HG03064 (cell line): Measurements from ENCODE around the gene TIGIT.

ENCODE experiments used
- ATAC-seq: cut with Tn5 transposase; IDR thresholded peaks from one replicate; pipeline ENCODE4 v1.9.1; 2021; ENCODE audit warnings: low read depth; ENCODE audit not compliant: unreplicated experiment

The TIGIT gene

DNA sequence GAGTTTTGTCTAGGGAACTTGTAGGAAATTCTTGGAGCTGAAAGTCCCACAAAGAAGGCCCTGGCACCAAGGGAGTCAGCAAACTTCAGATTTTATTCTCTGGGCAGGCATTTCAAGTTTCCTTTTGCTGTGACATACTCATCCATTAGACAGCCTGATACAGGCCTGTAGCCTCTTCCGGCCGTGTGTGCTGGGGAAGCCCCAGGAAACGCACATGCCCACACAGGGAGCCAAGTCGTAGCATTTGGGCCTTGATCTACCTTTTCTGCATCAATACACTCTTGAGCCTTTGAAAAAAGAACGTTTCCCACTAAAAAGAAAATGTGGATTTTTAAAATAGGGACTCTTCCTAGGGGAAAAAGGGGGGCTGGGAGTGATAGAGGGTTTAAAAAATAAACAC lies 15.0 kb downstream of the TIGIT start:
- peak; percentile 82 for ATAC-seq

DNA sequence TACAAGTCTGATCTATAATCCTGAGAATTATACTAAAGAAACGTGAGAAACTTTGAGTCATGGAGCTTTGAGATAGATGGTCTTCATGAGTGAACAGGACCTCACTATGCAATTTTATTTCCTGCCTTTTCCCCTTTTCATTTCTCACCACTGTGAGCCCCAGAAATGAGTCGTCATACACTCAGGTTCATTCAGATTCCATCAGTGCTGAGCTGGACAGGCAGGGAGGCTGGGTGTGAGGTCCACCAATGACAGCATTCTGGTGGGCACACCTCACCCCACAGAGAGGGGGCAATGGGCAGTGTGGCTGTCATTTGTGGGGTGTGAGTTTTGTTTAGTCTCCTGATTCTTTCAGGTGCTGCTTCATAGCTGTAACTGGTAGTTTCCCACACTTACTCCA lies 16.9 kb downstream of the TIGIT start:
- no peak for ATAC-seq

DNA sequence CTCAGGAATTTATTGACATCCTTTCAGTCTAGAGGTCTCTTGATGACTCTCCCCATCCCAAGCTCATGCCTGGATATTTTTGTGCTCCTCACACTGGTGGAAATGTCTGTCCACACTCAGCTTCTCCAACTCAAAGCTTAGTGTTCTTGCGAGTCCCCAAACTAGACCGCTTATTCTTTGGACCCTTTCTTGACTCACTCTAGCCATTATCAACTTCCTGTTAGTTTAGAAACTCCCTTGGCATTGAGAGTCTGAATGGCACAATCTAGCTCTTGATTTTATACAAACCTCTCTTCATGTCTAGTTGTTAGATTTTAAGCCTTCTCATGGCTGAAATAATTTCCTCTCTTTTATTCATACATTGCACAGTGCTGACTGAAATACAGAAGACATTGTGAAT lies 19.6 kb downstream of the TIGIT start:
- ATAC-seq, result no peak

DNA sequence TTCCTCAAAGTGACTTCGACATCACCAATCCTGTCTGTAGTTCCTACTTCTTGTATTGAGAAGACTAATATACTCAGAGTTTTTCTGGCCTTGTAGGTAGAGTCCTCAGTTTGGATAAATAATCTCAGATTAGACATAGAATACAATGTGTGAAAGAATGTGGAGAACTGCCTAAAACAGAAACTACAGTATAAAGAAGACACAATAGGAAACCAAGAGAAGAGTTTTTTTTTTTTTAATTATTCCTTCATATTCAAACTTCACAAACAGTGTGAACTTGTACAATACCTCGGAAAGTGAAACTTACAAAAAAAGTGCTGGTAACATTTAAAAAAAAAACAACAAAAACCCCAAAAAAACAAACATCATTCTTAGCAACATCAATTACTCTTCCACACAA lies 20.5 kb downstream of the TIGIT start:
- ATAC-seq, result no peak

DNA sequence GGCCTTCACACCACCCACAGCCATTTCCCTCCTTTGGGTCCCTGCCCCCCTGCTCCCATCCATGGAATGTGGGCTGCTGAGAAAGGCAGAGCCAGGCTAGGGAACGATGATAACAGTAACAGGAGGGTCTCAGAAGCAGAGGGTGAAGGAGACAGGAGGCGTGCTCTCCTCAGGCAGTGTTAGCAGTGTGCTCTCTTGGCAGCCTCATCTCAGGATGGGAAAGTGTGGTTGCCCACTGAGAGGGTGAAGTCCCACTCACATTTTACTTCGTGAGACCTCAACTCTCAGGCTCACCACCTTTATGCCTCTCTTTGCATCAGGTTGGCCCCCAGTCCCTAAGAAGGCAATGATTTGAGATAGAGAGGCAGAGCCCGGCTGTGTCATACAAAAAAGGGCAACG lies 24.5 kb downstream of the TIGIT start:
- no peak for ATAC-seq

DNA sequence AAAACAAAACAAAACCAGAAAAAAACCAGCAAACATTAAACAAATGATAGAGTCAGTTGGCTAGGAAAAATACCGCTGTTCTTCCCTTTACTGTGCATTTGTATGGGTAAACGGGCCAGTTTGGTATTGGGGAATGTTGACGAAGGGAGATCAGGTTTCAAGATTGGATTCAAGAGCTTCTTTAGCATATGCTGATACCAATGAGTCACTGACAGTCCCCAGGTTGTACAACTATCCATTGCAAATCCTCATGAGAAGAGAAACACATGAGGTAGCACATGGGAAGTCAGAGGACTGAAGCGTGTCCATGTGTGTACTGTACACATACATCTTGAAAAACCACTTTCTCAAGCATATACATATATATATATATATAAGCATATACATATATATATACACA lies 25.6 kb downstream of the TIGIT start:
- no peak for ATAC-seq

DNA sequence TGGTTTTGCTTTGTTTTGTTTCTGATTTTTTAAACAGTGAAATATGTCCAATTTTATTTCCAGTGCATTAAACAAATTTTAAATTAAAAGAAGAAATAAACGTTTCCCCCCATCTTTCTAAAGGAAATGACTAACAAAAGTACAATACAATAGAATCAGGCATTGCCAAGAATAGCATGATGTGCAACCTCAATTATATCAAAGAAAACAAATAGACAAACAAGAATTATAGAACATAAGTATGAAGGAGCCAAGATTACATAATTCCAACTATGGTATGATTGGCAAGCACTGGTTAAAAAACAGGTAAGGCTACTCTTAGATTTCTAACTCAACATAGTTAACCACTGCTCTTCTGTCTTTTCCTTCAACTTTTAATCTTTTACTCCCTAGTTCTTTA lies 26.4 kb downstream of the TIGIT start:
- ATAC-seq, result no peak

DNA sequence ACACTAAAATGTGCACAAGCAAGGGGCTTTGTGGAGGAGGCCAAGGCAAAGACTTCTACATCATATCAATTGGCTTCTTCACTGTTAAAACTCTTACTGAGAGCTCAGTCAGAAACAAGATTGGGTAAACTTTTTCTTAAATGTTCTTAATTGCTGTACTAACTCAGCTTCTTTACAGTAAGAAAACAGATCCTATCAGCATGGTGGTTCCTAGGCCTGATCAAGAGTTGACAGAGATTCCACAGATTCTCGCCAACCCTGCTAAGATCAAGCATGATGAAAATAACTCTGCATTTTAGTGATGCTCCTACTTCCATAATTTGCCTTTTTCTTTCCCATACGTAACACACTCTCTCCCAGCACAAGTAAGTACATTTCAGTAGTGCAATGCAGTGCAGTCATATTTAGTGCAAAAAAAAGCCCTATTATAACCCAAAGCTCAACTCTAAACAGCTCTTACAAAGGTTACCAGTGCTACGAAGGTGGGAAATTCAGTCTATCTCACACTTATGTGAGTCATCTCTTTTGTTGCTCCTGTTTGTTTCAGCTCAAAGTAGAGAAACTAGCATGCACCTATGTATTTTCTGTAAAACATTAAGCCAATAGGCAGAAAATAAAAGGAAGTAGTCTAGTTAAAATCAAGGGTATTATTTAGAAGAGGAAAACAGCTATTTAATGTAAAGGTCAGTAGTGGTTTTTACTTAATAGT lies 29.9 kb downstream of the TIGIT start:
- ATAC-seq, result no peak

DNA sequence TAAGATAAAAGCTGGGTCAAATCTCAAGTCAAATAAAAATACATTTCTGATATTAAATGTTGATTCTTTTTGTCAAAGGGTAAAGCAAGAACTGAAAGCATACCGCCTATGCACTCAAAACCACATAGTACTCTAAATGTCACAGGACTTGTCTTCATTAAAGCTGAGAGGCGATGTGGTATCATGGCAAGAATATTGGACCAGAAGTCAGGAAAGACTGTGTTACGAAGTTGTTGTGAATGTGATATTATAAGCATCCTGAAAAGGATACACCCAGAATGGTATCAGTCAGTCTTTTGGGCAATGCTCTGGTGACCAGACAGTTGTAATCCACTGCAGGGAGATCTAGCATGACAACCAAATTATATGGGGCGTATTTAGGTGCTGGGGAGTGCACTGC lies 33.8 kb downstream of the TIGIT start:
- ATAC-seq, result no peak

DNA sequence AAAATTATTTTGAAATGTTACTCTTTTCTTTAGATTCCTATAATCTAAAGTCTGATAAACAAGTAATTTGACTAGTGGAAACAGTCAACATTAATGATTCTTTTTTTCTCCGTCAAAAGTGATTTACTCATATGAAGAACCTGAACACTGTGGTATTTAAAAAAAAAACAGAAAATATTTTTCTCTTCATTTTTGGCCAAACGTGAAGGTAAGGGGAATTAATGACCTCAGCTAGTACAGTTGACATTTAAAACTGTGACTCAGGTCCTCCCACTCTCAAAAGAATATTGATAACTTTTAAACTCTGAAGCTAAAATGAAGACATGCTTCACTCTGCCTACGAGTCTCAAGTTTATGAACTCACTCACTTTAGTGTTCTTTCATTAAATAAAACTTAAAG lies 34.5 kb downstream of the TIGIT start:
- no peak for ATAC-seq

DNA sequence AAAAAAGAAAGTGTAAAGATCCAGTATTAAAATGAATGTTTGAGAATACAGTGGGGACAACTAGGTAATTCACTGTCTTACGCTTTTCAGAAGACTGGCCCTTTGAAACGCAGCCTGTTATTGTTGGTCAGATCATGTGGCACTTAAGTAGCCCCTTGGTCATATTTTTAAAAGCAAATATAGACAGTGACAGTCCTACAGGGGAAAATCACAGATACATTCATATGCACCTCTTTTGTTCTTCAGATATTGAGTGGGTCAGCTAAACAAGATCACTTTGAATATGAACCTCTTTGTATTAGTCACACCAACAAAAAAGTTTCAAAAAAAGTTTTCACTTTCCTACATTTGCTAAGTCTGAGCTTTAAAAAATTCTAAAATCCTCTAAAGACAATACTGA lies 36.0 kb downstream of the TIGIT start:
- ATAC-seq, result no peak

DNA sequence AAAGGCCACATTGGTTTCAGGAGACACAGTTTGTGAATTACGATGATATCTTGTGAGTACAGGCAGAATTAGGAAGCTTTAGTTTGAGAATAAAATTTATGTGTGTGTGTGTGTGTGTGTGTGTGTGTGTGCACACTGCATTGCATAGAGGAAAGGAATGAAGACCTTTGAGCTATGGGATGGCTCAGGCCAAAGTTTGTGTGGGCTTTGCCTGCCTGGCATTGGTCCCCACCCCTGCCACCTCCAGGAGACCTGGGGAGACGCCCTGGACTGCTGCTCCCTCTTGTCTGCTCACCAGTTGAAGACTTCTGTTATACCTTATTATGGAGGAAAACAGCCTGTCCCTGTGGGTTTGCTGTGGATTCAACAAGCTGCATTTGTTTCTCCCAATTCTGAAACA lies 37.2 kb downstream of the TIGIT start:
- no peak for ATAC-seq

DNA sequence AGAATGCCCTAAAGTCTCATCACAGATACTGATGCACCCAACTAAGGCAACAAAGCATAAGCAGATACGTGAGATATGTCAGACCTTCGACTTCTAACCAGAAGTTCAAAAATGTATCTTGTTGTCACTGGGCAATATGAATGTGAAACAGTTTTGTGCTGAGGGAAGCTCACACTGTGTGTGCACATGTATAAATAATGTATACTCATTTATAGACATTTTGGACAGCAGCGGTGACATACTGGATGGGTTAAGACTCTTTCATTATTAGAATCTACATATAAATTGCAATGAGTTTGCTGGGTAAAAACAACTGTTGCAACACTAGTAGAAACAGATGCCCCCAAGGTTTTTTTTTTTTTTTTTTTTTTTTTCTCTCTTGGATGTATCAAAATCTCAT lies 37.9 kb downstream of the TIGIT start:
- ATAC-seq, result no peak

DNA sequence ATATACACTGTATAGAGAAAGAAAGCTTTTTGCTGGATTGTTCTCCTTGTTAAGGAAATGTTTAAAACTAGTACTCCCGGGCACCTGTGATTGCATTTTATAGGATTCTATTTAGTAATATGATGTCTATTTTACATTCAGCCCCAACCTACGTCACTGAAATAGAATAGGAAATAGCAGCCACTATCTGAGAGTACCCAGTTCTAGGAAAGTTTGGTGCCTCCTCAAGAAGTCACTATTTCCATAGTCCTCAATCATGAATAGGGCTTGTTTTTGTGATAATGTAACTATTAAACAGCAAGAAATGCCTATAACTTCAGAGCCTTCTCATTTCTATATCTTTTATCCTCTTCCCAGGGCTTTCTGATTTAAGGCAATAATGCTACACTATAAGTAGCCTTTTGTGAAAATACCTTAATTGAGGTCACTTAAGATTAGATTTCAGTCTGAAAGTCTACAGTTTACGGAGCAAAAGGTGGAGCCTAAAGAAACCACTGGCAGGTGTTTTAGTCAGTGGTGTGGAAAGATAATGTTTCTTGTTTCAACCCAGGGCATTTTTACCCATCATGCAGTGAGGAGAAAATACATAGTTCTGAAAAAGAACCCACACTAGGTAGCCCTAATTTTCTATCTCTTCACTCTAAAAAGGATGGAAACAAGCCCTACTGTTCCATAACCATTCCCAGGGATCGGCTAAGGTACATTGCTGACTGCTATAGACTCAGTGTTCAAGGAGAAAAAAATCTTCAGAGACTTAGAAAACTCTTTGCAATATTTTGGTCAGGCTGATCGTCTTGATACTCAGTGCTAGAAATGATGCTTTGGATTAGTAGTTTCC lies 38.7 kb downstream of the TIGIT start:
- ATAC-seq, result peak; percentile 56

DNA sequence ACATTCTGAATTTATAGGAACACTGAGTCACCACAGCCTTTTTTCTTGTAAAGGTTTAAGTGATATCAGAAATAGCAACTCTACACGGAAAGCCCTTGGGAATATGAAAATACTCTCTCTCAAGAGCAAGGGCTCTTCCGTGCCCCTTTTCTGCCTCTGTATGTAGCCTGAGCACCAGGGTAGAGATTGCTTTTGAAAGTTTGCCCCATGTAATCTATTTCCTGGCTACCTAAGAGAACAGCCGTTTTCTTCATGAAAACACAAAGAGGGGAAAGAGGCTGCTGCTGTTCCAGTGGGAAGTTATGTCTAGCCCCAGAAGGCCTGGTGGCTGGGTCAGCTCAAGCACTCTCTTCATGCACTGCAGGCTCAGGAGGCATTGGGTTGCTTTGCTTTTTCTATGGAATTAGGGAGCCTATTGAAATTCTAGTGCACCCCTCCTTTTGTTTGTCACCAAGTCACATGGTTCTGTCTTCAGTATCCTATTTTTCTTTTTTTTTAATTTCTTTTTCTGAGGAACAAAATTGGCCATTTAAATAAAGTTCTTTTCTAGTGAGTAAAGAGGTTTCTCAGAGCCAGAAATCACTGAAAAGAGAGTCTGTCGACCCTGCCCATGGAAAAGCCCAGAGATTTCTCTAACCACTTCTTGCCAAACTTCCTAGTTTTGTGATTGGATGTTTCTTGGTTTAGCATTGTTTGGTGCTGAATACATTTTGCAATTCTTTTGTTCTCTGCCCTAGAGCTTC lies 39.5 kb downstream of the TIGIT start:
- no peak for ATAC-seq

DNA sequence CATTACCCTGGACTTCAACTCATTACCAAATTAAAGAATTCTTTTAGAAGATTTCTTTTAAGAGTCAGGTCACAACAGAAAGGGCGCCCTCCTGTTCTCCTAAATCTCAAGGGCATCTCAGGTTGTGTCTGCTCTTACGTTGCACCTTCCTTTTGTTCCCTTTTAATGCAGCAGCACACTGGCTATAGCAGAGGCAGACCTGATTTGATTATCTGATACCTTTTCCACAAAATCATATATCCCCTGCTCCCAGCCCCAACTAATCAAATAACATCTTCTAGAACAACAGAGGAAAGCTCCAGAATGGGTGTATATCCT lies 40.1 kb downstream of the TIGIT start:
- no peak for ATAC-seq

DNA sequence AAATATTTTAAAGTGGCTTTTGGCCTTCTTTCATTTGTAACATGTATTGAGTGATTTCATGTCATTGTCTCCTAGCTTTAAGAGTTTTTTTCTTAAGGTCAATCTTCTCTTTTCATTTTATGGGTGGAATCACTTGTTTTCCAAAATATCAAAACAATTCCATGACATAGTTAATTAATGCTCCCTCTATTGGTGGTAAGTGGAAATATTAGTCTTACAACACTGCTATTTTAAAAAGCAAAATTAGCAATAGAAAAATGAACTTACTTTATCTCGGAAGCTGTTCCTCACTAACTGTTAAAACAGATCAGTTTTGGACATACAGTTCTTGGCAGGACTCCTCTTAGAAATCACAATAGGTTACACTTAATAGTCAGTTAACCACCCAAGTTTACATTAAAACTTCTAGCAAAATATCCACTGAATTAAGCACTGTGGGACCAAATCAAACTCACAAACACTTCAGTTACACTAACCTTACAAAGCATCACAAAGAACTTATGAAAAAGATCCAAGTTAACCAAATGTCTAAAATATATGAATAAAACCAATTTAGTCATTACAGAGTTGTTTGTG lies 42.4 kb downstream of the TIGIT start:
- ATAC-seq, result no peak

DNA sequence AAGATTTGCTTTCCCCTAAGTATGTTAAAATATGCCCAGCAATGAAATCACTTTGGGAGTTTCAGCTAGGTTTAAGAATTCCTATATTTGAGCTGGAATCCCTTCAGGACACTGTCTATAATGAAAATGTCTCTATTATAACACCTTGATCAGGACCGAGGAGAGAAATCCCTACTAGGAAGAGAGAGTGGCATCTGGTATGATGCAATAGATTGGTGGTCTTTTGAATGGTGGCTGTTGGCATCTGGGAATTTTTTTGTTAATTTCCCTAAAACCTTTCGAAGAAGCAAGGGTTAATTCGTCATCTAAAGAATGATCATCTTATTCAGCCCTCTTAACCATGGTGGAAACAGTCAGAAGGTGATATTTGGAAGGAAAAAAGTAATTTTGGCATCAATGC lies 43.0 kb downstream of the TIGIT start:
- no peak for ATAC-seq

DNA sequence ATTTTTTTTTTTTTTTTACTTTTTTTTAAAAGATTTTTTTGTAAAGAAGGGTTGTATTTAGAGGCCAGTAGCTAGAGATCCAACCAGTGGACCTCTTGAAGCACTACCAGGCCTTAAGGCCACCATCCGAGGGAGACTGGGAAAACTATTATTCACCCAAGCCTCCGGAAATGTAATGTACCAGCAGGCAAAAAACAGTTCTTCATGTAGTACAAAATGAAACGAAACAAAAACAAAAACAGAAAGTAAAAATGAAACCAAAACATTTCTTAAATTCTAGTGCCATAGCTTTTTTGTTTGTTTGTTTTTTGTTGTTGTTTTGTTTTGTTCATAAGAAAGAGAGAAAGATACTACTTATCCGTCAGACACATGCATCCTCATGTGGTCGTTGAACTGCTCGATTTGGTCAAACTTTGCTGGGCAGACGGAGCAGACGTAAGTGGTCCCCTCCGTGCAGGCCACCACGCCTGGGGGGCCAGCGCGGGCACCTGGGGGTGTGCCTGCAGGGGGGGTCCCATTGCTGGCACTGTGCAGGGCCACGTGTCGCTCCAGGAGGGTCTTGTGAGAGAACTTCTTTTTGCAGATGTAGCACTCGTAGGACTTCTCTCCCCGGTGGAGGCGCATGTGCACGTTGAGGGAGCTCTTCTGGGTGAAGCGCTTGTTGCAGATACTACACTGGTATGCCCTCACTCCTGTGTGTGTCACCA lies 45.0 kb downstream of the TIGIT start:
- ATAC-seq, result no peak

DNA sequence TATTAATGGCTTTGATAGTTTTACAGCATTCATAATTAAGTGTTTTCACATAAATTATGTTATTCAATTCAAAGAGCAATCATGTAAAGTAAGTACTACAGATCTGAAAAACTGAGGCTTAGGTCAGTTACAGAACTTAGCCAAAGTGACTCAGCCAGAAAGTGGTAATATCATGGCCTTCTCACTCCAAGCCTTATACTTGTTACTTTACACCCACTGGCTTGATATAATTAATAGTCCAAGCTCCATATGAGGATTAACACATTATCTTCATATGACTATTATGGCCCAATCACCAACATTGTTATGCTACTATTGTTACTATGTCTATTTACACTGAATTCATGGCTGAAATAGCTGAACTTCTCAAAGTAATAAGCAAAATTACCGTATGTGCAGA lies 50.7 kb downstream of the TIGIT start:
- ATAC-seq, result no peak

DNA sequence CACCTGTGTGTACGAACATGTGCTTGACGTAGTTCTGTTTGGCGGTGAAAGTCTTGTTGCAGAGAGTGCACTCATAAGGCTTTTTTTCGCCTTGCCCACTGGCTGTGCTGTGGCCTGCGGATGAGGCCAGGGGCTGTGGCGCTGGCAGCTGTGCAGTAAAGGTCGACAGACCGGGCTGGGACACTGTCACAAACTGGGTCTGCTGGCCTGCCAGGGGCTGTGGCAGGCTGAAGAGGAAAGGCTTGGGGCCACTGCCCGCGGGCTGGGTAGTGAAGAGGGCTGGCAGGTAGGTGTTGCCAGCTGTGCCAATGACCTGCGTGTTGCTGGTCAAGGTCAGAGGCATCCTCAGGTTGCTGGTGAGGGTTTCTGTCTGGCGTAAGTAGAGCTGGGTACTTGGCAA lies 56.4 kb downstream of the TIGIT start:
- no peak for ATAC-seq
